Mesendoderm (in vitro differentiated cells): Measurements from ENCODE around the gene TMC8.

Experiments used
- DNase-seq: peaks from one replicate; pipeline ENCODE4 v3.0.0; 2013
- H2AK5ac ChIP-seq: 2 replicates; pipeline ENCODE4 v1.6.1; 2013; ENCODE audit warnings: low read length, inconsistent platforms
- H2BK120ac ChIP-seq: 2 replicates; pipeline ENCODE4 v1.6.1; 2013; ENCODE audit warnings: low read depth, mild to moderate bottlenecking, low read length, moderate library complexity, mixed read lengths
- H2BK15ac ChIP-seq: replicated peaks from 2 replicates; pipeline ENCODE4 v1.6.1; 2013; ENCODE audit warnings: low read depth, mild to moderate bottlenecking, moderate library complexity
- H2BK5ac ChIP-seq: 2 replicates; pipeline ENCODE4 v1.6.1; 2013; ENCODE audit warnings: low read length, inconsistent platforms
- H3K18ac ChIP-seq: 2 replicates; pipeline ENCODE4 v1.6.1; 2013; ENCODE audit warnings: mild to moderate bottlenecking, low read length, mixed read lengths
- H3K23ac ChIP-seq: one replicate; pipeline ENCODE4 v1.6.1; 2013; ENCODE audit warnings: low read length
- H3K27ac ChIP-seq: 2 replicates; pipeline ENCODE4 v1.5.1; 2013; ENCODE audit warnings: low read depth, mild to moderate bottlenecking, inconsistent platforms, low read length, moderate library complexity
- H3K27me3 ChIP-seq: 2 replicates; pipeline ENCODE4 v1.6.1; 2013; ENCODE audit warnings: low read length, control low read depth, mild to moderate bottlenecking, inconsistent platforms; ENCODE audit not compliant: insufficient read depth, poor library complexity
- H3K36me3 ChIP-seq: 2 replicates; pipeline ENCODE4 v1.6.1; 2013; ENCODE audit warnings: low read length, inconsistent platforms; ENCODE audit not compliant: control insufficient read depth, insufficient read depth
- H3K4ac ChIP-seq: one replicate; pipeline ENCODE4 v1.6.1; 2013; ENCODE audit warnings: low read depth, mild to moderate bottlenecking, low read length, moderate library complexity
- H3K4me1 ChIP-seq: 2 replicates; pipeline ENCODE4 v1.6.1; 2013; ENCODE audit warnings: low read depth, low read length, inconsistent platforms; ENCODE audit not compliant: control insufficient read depth
- H3K4me2 ChIP-seq: 2 replicates; pipeline ENCODE4 v1.6.1; 2013; ENCODE audit warnings: low read length
- H3K4me3 ChIP-seq: 2 replicates; pipeline ENCODE4 v1.5.1; 2013; ENCODE audit warnings: mild to moderate bottlenecking, low read length
- H3K56ac ChIP-seq: one replicate; pipeline ENCODE4 v1.6.1; 2013; ENCODE audit warnings: low read length
- H3K79me1 ChIP-seq: 2 replicates; pipeline ENCODE4 v1.6.1; 2013; ENCODE audit warnings: low read length, inconsistent platforms
- H3K79me2 ChIP-seq: 2 replicates; pipeline ENCODE4 v1.6.1; 2013; ENCODE audit warnings: mild to moderate bottlenecking, low read length; ENCODE audit not compliant: control insufficient read depth, insufficient read depth
- H3K9ac ChIP-seq: 2 replicates; pipeline ENCODE4 v1.6.1; 2013; ENCODE audit warnings: low read length, inconsistent platforms
- H4K5ac ChIP-seq: one replicate; pipeline ENCODE4 v1.6.1; 2013; ENCODE audit warnings: low read length
- H4K8ac ChIP-seq: one replicate; pipeline ENCODE4 v1.6.1; 2013; ENCODE audit warnings: low read depth, mild to moderate bottlenecking, control low read depth, low read length, moderate library complexity
- WGBS: extraction: QIAGEN DNeasy Blood & Tissue Kit; methylation state at CpG from one replicate; pipeline ENCODE4 v1.1.7; 2013; ENCODE audit warnings: low lambda C conversion rate, missing lambda C conversion rate; ENCODE audit not compliant: insufficient coverage; ENCODE audit errors: extremely low coverage; 5-methylcytosine and 5-hydroxymethylcytosine counted together

TMC8 gene

GRCh38 chr17:78107457-78107856 lies 23.1 kb upstream of the TMC8 start:
- WGBS: no CpG with 5 or more reads among the region's 10 CpGs

DNA sequence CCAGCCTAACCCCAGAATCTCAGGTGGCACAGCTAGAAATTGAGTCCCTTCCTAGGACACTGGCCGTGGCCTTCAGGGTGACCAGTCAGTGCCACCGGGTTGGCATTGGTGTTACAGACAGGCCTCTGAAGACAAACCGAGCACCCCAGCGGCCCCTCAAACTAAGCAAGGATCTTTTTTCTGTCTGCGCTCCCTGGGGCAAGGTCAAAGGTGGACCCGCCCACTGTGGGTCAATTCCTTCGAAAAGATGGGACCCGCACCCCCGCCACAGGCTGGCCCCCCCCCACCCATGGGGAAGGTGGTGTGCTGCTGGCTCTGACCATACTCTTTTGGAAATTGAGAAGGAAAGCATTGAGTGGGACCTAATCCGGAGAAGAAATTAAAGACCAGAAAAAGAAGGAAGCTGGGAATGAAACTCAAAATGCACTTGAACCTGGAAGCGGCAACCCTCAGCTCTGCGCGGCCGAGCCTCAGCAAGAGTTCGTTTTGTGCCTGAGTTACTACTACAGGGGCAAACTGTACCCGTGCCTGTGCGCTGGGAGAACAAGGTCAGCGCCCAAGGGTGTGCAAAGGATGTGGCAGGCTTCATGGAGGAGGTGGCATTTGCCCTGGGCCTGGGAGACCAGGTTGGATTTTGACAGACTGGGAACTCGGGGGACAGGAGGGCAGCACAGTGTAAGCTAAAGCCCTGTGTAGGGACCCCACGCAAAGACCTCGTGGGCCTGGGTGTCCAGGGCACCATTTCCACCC lies 22.4 kb upstream of the TMC8 start:
- no peak overlapping the region for H4K8ac ChIP-seq
- no peaks in the 10 kb centered on the region for H3K27me3 ChIP-seq
- H4K5ac ChIP-seq: no peak overlapping the region
- H2BK15ac ChIP-seq: no peak overlapping the region
- H2BK5ac ChIP-seq: no peak overlapping the region
- no peak overlapping the region for H3K23ac ChIP-seq
- H3K27ac ChIP-seq: no peak overlapping the region
- no peak overlapping the region for H3K56ac ChIP-seq
- no CpG with 5 or more reads among the region's 21 CpGs for WGBS
- no peak overlapping the region for H3K4me2 ChIP-seq
- no peak overlapping the region for H3K18ac ChIP-seq
- peaks cover 3% of the 10 kb centered on the region for H3K36me3 ChIP-seq
- H3K4me1 ChIP-seq: no peaks in the 10 kb centered on the region
- no peak overlapping the region for H3K4me3 ChIP-seq
- no peak overlapping the region for H3K4ac ChIP-seq
- DNase-seq: no peak
- H3K79me1 ChIP-seq: peaks cover 1% of the 10 kb centered on the region
- H2BK120ac ChIP-seq: no peak overlapping the region
- no peak overlapping the region for H2AK5ac ChIP-seq
- no peak overlapping the region for H3K9ac ChIP-seq
- no peaks in the 10 kb centered on the region for H3K79me2 ChIP-seq

More at GRCh38 chr17:78107457-78107856, 23.1 kb upstream of the TMC8 start:
- peaks cover under 1% of the 10 kb centered on the region for H3K79me1 ChIP-seq
- H4K8ac ChIP-seq: no peak overlapping the region
- H3K18ac ChIP-seq: no peak overlapping the region
- no peak overlapping the region for H3K4me2 ChIP-seq
- H3K4me1 ChIP-seq: no peaks in the 10 kb centered on the region
- no peak overlapping the region for H3K4ac ChIP-seq
- no peak overlapping the region for H3K27ac ChIP-seq
- no peak overlapping the region for H2BK120ac ChIP-seq
- H2BK5ac ChIP-seq: no peak overlapping the region
- no peak for DNase-seq
- H3K9ac ChIP-seq: no peak overlapping the region
- no peak overlapping the region for H3K4me3 ChIP-seq
- H2AK5ac ChIP-seq: no peak overlapping the region
- H3K36me3 ChIP-seq: peaks cover 3% of the 10 kb centered on the region
- H3K79me2 ChIP-seq: no peaks in the 10 kb centered on the region
- no peak overlapping the region for H4K5ac ChIP-seq
- no peak overlapping the region for H2BK15ac ChIP-seq
- H3K27me3 ChIP-seq: no peaks in the 10 kb centered on the region
- H3K56ac ChIP-seq: no peak overlapping the region
- no peak overlapping the region for H3K23ac ChIP-seq

DNA sequence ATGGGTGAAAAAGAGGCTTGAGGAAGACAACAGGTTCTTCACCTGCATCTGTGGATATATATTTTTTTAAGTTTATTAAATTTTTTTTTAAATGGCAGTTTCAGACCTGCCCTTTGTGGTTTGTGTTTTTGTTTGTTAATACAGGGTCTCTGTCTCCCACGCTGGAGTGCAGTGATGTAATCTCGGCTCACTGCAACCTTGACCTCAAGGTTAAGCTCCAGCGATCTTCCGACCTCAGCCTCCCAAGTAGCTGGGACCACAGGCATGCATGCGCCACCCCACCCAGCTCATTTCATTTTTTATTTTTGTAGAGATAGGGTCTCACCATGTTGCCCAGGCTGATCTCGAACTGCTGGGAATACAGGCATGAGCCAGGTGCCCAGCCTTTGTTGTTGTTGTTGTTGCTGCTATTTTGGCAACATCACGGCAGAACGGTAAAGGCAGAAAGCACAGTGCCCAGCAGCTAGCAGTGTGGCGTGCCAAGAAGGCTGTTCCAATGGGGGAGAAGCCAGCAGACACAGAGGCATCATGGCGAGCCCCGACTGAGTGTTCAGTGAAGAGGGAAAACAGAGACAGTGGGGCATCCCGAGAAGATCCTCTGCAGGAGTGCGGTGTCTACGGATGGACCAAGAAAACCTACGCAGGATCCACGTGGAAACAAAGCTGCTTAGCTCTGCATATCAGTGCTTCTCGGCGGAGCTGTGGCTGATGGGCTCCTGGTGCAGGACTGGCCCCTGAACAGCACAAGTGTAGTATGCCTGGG lies 21.7 kb upstream of the TMC8 start:
- Histone ChIP-seq H2AK5ac (no peak overlapping the region), H3K4me1 (no peaks in the 10 kb centered on the region), H3K9ac (no peak overlapping the region), H3K27ac (no peak overlapping the region), H2BK5ac (no peak overlapping the region), H4K8ac (no peak overlapping the region), H2BK15ac (no peak overlapping the region), H3K56ac (no peak overlapping the region), H2BK120ac (no peak overlapping the region), H3K23ac (no peak overlapping the region), H4K5ac (no peak overlapping the region), H3K4ac (no peak overlapping the region), H3K36me3 (peaks cover 9% of the 10 kb centered on the region), H3K27me3 (no peaks in the 10 kb centered on the region), H3K79me2 (no peaks in the 10 kb centered on the region), H3K18ac (no peak overlapping the region), H3K79me1 (peaks cover 1% of the 10 kb centered on the region), H3K4me3 (no peak overlapping the region), H3K4me2 (no peak overlapping the region)
- DNase-seq: no peak
- no CpG with 5 or more reads among the region's 18 CpGs for WGBS

- H3K23ac ChIP-seq: no peak overlapping the region
- WGBS: no CpG with 5 or more reads among the region's 9 CpGs
- no peak overlapping the region for H2AK5ac ChIP-seq
- no peaks in the 10 kb centered on the region for H3K79me2 ChIP-seq
- no peak overlapping the region for H3K4me2 ChIP-seq
- H4K8ac ChIP-seq: no peak overlapping the region
- H3K4me3 ChIP-seq: no peak overlapping the region
- no peak overlapping the region for H2BK5ac ChIP-seq
- H3K4me1 ChIP-seq: no peaks in the 10 kb centered on the region
- no peak overlapping the region for H2BK15ac ChIP-seq
- H3K79me1 ChIP-seq: peaks cover 1% of the 10 kb centered on the region
- H3K9ac ChIP-seq: no peak overlapping the region
- H2BK120ac ChIP-seq: no peak overlapping the region
- peaks cover 9% of the 10 kb centered on the region for H3K36me3 ChIP-seq
- no peak overlapping the region for H3K18ac ChIP-seq
- DNase-seq: no peak
- no peak overlapping the region for H3K27ac ChIP-seq
- H3K56ac ChIP-seq: no peak overlapping the region
- no peaks in the 10 kb centered on the region for H3K27me3 ChIP-seq
- H4K5ac ChIP-seq: no peak overlapping the region
- no peak overlapping the region for H3K4ac ChIP-seq
Observed at GRCh38 chr17:78109489-78109761, 21.1 kb upstream of the TMC8 start.

DNA sequence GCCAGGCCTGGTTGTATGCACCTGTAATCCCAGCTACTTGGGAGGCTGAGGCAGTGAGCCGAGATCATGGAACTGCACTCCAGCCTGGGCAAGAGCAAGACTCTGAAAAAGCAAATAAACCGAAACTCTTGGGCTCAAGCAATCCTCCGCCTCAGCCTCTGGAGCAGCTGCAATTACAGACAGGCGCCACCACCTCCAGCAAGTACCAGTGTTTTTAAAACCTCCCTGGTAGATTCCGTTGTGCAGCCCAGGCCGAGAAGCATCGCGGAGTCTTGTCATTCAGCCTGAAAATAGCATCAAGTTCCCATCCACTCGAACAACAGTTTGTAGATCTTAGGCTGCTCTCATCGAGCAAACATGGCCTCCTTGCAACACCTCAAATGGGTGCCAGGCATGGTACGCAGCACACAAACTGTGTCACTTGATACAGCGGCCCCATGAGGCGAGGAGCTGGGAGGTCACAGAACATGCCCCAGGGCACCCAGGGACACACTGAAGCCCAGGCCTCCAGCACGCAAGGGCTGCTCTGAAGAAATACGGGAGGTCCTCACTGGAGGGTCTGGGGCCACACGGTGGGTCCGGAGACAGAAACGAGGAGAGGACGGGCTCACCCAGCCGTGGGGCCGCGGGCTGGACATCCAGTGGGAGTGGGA lies 20.1 kb upstream of the TMC8 start:
- Histone ChIP-seq H3K4ac (no peak overlapping the region), H3K36me3 (peaks cover 9% of the 10 kb centered on the region), H3K79me1 (peaks cover 1% of the 10 kb centered on the region), H4K5ac (no peak overlapping the region), H2AK5ac (no peak overlapping the region), H3K9ac (no peak overlapping the region), H3K4me1 (no peaks in the 10 kb centered on the region), H3K23ac (no peak overlapping the region), H4K8ac (no peak overlapping the region), H3K27me3 (no peaks in the 10 kb centered on the region), H3K27ac (no peak overlapping the region), H2BK120ac (no peak overlapping the region), H2BK5ac (no peak overlapping the region), H3K18ac (no peak overlapping the region), H3K56ac (no peak overlapping the region), H3K4me3 (no peak overlapping the region), H3K79me2 (no peaks in the 10 kb centered on the region), H3K4me2 (no peak overlapping the region), H2BK15ac (no peak overlapping the region)
- no peak for DNase-seq
- WGBS: no CpG with 5 or more reads among the region's 22 CpGs
